Fibroblast of mammary gland (primary cell): ENCODE results near the gene PIGT.

Experiments used
- DNase-seq: peaks from one replicate; pipeline ENCODE4 v3.0.0-alpha.2; 2010; ENCODE audit warnings: low read depth
- H3K4me3 ChIP-seq: 2 replicates; pipeline ENCODE4 v1.5.1; 2011; ENCODE audit warnings: low read depth, mild to moderate bottlenecking, low read length, moderate library complexity; ENCODE audit not compliant: control insufficient read depth
- TF ChIP-seq, protein P1 (sequence below): conservative IDR thresholded peaks from 2 replicates; pipeline ENCODE4 v1.5.1; 2011; ENCODE audit warnings: low read depth, low read length, inconsistent platforms; ENCODE audit not compliant: control insufficient read depth, insufficient read depth

The PIGT gene

GRCh38 chr20:45461225-45461624 lies 45.3 kb downstream of the PIGT start:
- no peak for DNase-seq
- TF ChIP-seq, protein P1, sequence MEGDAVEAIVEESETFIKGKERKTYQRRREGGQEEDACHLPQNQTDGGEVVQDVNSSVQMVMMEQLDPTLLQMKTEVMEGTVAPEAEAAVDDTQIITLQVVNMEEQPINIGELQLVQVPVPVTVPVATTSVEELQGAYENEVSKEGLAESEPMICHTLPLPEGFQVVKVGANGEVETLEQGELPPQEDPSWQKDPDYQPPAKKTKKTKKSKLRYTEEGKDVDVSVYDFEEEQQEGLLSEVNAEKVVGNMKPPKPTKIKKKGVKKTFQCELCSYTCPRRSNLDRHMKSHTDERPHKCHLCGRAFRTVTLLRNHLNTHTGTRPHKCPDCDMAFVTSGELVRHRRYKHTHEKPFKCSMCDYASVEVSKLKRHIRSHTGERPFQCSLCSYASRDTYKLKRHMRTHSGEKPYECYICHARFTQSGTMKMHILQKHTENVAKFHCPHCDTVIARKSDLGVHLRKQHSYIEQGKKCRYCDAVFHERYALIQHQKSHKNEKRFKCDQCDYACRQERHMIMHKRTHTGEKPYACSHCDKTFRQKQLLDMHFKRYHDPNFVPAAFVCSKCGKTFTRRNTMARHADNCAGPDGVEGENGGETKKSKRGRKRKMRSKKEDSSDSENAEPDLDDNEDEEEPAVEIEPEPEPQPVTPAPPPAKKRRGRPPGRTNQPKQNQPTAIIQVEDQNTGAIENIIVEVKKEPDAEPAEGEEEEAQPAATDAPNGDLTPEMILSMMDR = no peak

GRCh38 chr20:45462711-45463509 lies 47.0 kb downstream of the PIGT start:
- no peak overlapping the region for H3K4me3 ChIP-seq
- TF ChIP-seq, protein P1 = no peak
- no peak for DNase-seq

More at GRCh38 chr20:45461225-45461624, 45.3 kb downstream of the PIGT start:
- H3K4me3 ChIP-seq = no peak overlapping the region

GRCh38 chr20:45463709-45464108 lies 47.8 kb downstream of the PIGT start:
- no peak for DNase-seq
- TF ChIP-seq, protein P1 = no peak

DNA sequence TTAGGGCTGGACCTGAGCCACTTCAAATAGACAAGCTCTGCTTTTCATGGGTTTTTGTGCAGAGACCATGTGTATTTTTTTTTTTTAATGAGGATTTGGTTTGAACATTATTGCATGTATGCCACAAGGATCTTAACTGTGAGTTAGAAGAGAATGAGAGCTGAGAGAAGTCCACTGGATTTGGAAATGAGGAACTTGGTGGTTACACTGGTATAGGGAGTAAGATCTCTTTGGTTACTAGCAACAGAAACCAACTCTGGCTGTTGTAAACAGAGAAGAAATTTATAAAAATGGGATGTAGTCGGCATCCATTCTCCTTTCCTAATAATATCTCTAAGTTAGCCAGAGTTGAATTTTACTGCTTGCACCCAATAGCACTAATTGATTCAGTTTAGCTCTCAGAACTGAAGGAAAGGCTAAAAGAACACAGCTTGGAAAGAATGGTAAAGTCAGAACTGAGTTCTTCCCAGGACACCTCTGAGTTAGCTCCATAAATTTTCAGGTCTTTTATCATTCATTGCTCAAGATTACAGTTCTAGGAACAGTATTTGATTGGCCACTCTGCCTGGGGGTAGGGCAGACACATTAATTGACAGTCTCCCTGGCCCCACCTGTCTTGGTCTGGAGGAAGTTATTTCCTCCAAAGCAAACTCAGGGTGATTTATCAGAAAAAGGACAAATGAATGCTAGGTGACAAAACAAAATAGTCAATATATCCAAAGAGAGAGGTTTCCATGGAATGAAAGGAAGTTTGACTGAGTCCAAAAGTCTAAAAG lies 49.7 kb downstream of the PIGT start:
- no peak overlapping the region for H3K4me3 ChIP-seq
- DNase-seq = no peak
- TF ChIP-seq, protein P1 = no peak

More at GRCh38 chr20:45463709-45464108, 47.8 kb downstream of the PIGT start:
- no peak overlapping the region for H3K4me3 ChIP-seq

DNA sequence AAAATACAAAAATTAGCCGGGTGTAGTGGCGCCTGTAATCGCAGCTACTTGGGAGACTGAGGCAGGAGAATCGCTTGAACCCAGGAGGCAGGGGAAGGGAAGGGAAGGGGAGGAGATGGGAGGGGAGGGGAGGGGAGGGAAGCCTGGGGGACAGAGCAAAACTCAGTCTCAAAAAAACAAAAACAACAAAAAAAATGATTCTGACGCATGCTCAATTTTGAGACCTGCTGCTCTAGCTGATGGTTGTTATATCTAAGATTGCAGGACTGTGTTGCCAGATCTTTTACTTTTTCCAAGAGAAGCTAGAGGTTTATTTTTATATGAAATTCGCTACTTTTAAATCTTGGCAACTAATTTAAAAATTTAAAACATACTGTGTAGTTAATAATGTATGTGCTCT lies 51.2 kb downstream of the PIGT start:
- DNase-seq = no peak
- TF ChIP-seq, protein P1 = no peak
- H3K4me3 ChIP-seq = no peak overlapping the region

GRCh38 chr20:45467861-45468260 lies 51.9 kb downstream of the PIGT start:
- no peak overlapping the region for H3K4me3 ChIP-seq
- TF ChIP-seq, protein P1 = no peak
- no peak for DNase-seq
